Measurements from ENCODE around the gene PIGX.

PIGX gene

DNA sequence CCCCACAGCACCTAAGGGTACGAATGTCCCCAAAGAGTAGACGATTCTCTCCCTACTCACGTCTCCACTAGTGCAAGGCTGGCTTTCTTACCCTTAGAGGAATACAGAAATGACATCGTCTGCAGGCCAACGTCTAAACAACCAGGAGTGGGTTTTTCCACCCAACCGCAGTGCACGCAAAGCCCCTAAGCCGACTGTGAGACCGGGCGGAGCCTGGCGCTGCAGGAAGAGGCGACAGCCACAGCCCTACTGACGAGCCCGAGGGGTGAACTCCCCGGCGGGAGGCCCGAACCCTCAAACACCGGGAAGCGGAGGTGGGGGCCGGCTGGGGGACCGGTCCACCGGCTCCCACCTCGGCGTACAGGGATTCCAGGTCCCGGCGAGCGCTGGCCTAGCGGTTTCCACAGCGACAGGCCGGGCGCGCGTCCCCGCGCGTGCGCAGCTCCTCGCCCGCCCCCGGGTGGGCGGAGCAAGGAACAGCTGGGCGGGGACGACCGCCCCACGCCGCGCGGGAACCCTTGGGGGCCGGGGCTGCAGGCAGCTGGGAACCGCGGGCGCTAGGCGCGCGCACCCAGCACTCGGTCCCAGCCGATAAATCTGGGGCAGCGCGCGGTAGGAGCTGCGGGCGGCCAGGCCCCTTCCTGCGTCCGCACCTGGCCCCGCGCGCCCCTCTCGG lies at the start of gene PIGX, which contains the start of gene CEP19:
PIGX (plus strand) TSS at position 540 of the 676 bp plus-strand sequence.
CEP19 (minus strand) TSS at position 413 of the 676 bp plus-strand sequence. CDS start 3,593 bp downstream, outside the sequence.
- Histone ChIP-seq H3K4me1 (ENCODE audit: control insufficient read depth, insufficient read depth, low read length) (0 out of 2 replicates have a peak, but pooled peaks cover 4% of the 10 kb centered on the region), H3K27ac (ENCODE audit: low read depth, low read length) (peak within 1 kb of the TSS; percentile 69), H3K36me3 (ENCODE audit: control insufficient read depth, insufficient read depth, low read length) (no peaks in the 10 kb centered on the region), H3K9ac (ENCODE audit: low read depth, low read length) (peak within 1 kb of the TSS; percentile 58), H3K4me3 (ENCODE audit: low read depth, low read length) (peak within 1 kb of the TSS; percentile 73), H3K27me3 (ENCODE audit: control insufficient read depth, insufficient read depth, low read length) (no peaks in the 10 kb centered on the region; the same call in 1 of the 2 replicates), H3K9me3 (ENCODE audit: control insufficient read depth, insufficient read depth, low read length) (no peaks in the 10 kb centered on the region)

DNA sequence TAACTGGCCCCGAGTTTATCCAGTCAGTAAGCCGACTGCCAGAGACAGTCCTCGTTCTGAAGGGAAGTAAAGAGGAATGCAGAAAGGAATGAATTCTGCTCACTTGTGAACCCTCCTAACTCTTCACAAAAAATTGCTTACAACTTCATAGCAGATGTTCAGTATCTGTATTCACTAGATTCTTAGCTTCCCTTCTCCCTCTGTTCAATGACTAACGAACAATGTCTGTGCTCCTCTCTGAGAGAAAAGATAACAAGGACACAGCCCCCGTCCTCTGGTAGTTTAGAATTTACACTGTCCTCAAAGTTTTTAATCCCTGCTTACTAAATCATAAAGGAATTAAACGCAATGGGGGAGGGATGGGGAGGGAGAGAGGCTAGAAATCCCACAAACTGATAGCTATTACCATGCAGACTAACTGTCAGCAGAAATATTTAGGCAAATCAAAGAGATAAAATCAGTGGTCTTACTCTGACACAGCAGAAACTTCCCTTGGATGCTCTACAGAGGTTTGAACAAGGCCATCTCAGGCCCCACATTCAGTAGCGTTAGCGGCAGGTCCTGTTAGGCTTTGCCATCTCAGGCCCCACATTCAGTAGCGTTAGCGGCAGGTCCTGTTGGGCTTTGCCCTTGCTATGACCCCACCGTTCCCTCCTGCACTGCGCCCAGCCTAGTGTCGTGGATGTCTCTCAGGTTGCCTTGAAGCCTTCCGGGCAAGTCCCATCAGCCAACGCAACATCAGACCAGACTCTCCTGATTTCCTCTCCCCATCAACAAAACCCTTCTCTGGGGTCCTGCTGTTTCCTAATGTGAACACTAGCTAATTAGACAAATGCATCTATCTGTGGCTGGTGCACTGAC lies 49.2 kb upstream of the PIGX start:
- Histone ChIP-seq H3K9ac (ENCODE audit: low read depth, low read length) (no peak overlapping the region), H3K9me3 (ENCODE audit: control insufficient read depth, insufficient read depth, low read length) (no peaks in the 10 kb centered on the region), H3K27ac (ENCODE audit: low read depth, low read length) (no peak overlapping the region), H3K27me3 (ENCODE audit: control insufficient read depth, insufficient read depth, low read length) (no peaks in the 10 kb centered on the region), H3K36me3 (ENCODE audit: control insufficient read depth, insufficient read depth, low read length) (no peaks in the 10 kb centered on the region), H3K4me3 (ENCODE audit: low read depth, low read length) (no peak overlapping the region), H3K4me1 (ENCODE audit: control insufficient read depth, insufficient read depth, low read length) (peaks cover 14% of the 10 kb centered on the region)

DNA sequence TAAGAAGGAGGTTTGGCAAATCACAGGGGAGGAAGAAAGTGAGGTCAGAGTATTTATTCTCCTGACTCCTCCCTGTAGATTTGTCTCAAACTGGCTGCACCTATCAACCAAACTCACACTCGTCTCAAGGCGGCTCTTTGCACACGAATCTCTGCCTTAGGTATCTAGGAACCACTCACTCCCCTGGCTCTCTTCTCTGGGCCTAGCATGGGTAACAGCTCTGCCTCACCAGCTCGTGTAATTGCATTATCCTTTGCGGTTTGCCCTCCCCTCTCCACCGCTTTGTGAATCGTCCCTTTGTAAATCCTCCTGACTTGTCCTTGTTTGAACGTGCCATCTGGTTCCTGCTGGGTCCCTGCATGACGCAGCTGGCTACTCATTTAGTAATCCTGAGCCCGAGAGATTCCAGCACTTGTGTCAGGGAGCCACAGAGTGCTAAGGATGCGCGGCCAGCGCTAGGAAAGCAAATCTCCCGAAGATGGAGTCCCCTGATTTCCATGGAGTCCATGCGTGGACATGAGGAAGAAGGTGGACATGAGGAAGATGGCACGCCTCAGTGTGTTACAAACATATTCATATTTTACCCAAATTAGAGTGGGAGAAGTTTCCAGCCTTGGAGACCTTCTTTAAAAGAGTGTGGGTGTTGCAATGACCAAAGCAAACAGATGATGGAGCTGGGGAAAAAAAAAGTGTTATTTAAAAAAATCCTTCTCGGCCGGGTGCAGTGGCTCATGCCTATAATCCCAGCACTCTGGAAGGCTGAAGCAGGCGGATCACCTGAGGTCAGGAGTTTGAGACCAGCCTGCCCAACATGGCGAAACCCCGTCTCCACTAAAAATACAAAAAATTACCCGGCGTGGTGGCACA lies 45.9 kb upstream of the PIGX start:
- Histone ChIP-seq H3K36me3 (ENCODE audit: control insufficient read depth, insufficient read depth, low read length) (no peaks in the 10 kb centered on the region), H3K4me1 (ENCODE audit: control insufficient read depth, insufficient read depth, low read length) (peaks cover 20% of the 10 kb centered on the region), H3K27me3 (ENCODE audit: control insufficient read depth, insufficient read depth, low read length) (no peaks in the 10 kb centered on the region), H3K9me3 (ENCODE audit: control insufficient read depth, insufficient read depth, low read length) (no peaks in the 10 kb centered on the region), H3K4me3 (ENCODE audit: low read depth, low read length) (0 out of 2 replicates have a peak overlapping the region, but pooled peaks have one; percentile 3), H3K27ac (ENCODE audit: low read depth, low read length) (peak overlapping the region; percentile 70), H3K9ac (ENCODE audit: low read depth, low read length) (0 out of 2 replicates have a peak overlapping the region, but pooled peaks have one; percentile 0)

- H3K4me3 ChIP-seq (ENCODE audit: low read depth, low read length): no peak overlapping the region
- H3K4me1 ChIP-seq (ENCODE audit: control insufficient read depth, insufficient read depth, low read length): peaks cover 20% of the 10 kb centered on the region
- H3K27ac ChIP-seq (ENCODE audit: low read depth, low read length): no peak overlapping the region
- H3K9me3 ChIP-seq (ENCODE audit: control insufficient read depth, insufficient read depth, low read length): no peaks in the 10 kb centered on the region
- H3K36me3 ChIP-seq (ENCODE audit: control insufficient read depth, insufficient read depth, low read length): no peaks in the 10 kb centered on the region
- no peaks in the 10 kb centered on the region for H3K27me3 ChIP-seq (ENCODE audit: control insufficient read depth, insufficient read depth, low read length)
- H3K9ac ChIP-seq (ENCODE audit: low read depth, low read length): no peak overlapping the region
These were observed 44.9 kb upstream of the PIGX start for GRCh38 chr3:196667056-196667825.

DNA sequence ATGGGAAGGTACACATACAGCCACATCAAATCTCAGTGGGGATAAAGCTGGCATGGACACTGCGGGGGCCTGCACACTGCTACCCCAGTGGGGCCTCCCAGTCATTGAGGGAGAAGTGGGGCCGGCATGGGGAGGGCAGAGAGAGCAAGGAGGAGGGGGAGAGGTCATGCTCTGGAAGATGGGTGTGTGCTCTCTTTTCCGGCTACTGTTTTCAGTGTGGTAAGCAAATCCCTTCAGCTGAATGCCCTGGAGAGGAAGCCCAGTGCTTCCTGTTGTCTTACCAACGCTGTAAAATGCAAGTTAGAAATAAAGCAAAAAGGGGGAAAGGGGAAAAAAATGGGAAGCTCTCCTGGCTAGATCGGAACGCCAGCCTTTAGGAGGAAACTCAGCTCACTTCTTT lies 41.8 kb upstream of the PIGX start:
- Histone ChIP-seq H3K9me3 (ENCODE audit: control insufficient read depth, insufficient read depth, low read length) (no peaks in the 10 kb centered on the region), H3K4me1 (ENCODE audit: control insufficient read depth, insufficient read depth, low read length) (peaks cover 16% of the 10 kb centered on the region), H3K36me3 (ENCODE audit: control insufficient read depth, insufficient read depth, low read length) (no peaks in the 10 kb centered on the region), H3K27me3 (ENCODE audit: control insufficient read depth, insufficient read depth, low read length) (no peaks in the 10 kb centered on the region), H3K27ac (ENCODE audit: low read depth, low read length) (no peak overlapping the region), H3K9ac (ENCODE audit: low read depth, low read length) (no peak overlapping the region), H3K4me3 (ENCODE audit: low read depth, low read length) (no peak overlapping the region)

DNA sequence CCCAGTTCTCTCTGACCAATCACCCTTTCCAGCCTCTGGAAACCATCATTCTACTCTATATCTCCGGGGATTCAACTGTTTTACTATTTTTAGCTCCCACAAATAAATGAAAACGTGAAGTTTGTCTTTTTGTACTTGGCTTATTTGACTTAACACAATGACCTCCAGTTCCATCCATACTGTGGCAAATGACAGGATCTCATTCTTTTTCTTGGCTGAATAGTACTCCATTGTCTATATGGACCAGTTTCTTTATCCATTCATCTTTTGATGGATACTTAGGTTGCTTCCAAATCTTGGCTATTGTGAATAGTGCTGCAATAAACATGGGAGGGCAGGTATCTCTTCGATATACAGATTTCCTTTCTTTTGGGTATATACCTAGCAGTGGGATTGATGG lies 38.5 kb upstream of the PIGX start:
- Histone ChIP-seq H3K27ac (ENCODE audit: low read depth, low read length) (no peak overlapping the region), H3K9me3 (ENCODE audit: control insufficient read depth, insufficient read depth, low read length) (no peaks in the 10 kb centered on the region), H3K9ac (ENCODE audit: low read depth, low read length) (no peak overlapping the region), H3K27me3 (ENCODE audit: control insufficient read depth, insufficient read depth, low read length) (no peaks in the 10 kb centered on the region), H3K4me1 (ENCODE audit: control insufficient read depth, insufficient read depth, low read length) (peaks cover 7% of the 10 kb centered on the region; the same call in 1 of the 2 replicates), H3K4me3 (ENCODE audit: low read depth, low read length) (no peak overlapping the region), H3K36me3 (ENCODE audit: control insufficient read depth, insufficient read depth, low read length) (no peaks in the 10 kb centered on the region)

DNA sequence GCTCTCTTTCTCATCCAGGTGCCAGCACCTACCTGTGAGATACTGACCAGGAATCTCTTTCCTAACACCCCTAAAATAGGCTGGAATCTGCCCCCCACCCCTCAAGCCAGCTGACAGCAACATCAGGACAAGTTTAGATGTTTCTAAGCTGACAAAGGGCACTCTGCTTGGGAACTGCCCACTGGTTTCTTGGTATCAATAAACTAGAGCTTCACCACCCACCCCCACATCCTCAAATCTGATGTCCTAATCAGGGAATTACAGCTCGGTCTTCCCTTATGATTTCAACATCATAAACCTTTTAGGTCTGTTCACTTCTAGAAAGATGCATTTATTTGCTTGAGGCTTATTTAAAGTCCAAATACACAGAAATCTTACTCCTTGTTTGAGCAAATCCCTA lies 34.8 kb upstream of the PIGX start:
- no peaks in the 10 kb centered on the region for H3K9me3 ChIP-seq (ENCODE audit: control insufficient read depth, insufficient read depth, low read length)
- no peak overlapping the region for H3K9ac ChIP-seq (ENCODE audit: low read depth, low read length)
- H3K4me3 ChIP-seq (ENCODE audit: low read depth, low read length): no peak overlapping the region
- H3K4me1 ChIP-seq (ENCODE audit: control insufficient read depth, insufficient read depth, low read length): no peaks in the 10 kb centered on the region
- H3K27ac ChIP-seq (ENCODE audit: low read depth, low read length): no peak overlapping the region
- no peaks in the 10 kb centered on the region for H3K27me3 ChIP-seq (ENCODE audit: control insufficient read depth, insufficient read depth, low read length)
- no peaks in the 10 kb centered on the region for H3K36me3 ChIP-seq (ENCODE audit: control insufficient read depth, insufficient read depth, low read length)

DNA sequence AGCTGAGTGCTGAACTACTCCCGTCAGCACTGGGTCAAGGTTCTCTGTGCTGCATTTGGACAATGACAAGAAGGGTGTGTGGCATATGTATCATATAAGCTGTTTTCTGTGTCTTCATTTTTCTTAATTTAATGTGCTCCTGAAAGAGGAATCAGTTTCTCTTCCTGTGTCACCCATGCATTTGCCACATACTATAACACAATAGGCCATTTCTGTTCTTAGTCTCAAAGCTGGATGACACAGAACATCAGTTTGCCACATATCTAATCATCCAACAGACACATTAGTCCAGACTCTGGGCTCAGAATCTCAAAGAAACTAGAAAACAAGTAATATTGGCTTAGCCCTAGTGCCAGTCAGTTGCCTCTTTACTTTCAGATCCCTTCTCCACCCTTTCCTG lies 34.2 kb upstream of the PIGX start:
- Histone ChIP-seq H3K36me3 (ENCODE audit: control insufficient read depth, insufficient read depth, low read length) (no peaks in the 10 kb centered on the region), H3K9ac (ENCODE audit: low read depth, low read length) (no peak overlapping the region), H3K9me3 (ENCODE audit: control insufficient read depth, insufficient read depth, low read length) (no peaks in the 10 kb centered on the region), H3K27ac (ENCODE audit: low read depth, low read length) (no peak overlapping the region), H3K4me3 (ENCODE audit: low read depth, low read length) (no peak overlapping the region), H3K4me1 (ENCODE audit: control insufficient read depth, insufficient read depth, low read length) (no peaks in the 10 kb centered on the region), H3K27me3 (ENCODE audit: control insufficient read depth, insufficient read depth, low read length) (no peaks in the 10 kb centered on the region)

- no peaks in the 10 kb centered on the region for H3K27me3 ChIP-seq (ENCODE audit: control insufficient read depth, insufficient read depth, low read length)
- H3K27ac ChIP-seq (ENCODE audit: low read depth, low read length): peak overlapping the region; percentile 17
- H3K9ac ChIP-seq (ENCODE audit: low read depth, low read length): no peak overlapping the region
- no peaks in the 10 kb centered on the region; the same call in 1 of the 2 replicates for H3K9me3 ChIP-seq (ENCODE audit: control insufficient read depth, insufficient read depth, low read length)
- no peaks in the 10 kb centered on the region for H3K36me3 ChIP-seq (ENCODE audit: control insufficient read depth, insufficient read depth, low read length)
- H3K4me1 ChIP-seq (ENCODE audit: control insufficient read depth, insufficient read depth, low read length): peaks cover 9% of the 10 kb centered on the region
- no peak overlapping the region for H3K4me3 ChIP-seq (ENCODE audit: low read depth, low read length)
These were observed 27.4 kb upstream of the PIGX start for GRCh38 chr3:196684548-196685407.
